NCI-H226 (cell line): ENCODE results near the gene ZNF444.

ENCODE experiments used
- DNase-seq: peaks from one replicate; pipeline ENCODE4 v3.0.0-alpha.2; 2015

ZNF444 gene

GRCh38 chr19:56107626-56108351, 33.3 kb upstream of the ZNF444 start:
- no peak for DNase-seq

GRCh38 chr19:56108447-56109195, 32.5 kb upstream of the ZNF444 start:
- no peak for DNase-seq

DNA sequence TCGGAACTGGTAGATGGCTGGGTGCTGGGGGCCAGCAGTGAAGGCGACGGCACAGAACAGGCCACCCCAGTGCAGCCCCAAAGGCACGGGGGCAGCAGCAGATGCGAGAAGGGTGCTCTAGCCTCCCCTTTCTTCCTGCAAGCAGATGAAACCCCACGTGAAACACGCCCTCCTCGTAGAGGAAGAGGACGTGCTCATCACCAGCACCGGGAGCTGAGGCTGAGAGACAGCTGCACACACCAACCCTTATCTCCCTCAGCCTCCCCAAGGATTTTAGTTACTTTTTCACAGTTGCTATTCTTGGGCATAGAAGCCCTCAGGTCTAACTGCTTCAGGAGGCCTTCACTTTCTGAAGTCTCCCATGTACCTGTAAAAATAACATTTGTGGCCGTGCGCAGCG, 31.9 kb upstream of the ZNF444 start:
- no peak for DNase-seq

- DNase-seq, result peak; percentile 91
Measured at GRCh38 chr19:56110515-56111448, 30.3 kb upstream of the ZNF444 start.

DNA sequence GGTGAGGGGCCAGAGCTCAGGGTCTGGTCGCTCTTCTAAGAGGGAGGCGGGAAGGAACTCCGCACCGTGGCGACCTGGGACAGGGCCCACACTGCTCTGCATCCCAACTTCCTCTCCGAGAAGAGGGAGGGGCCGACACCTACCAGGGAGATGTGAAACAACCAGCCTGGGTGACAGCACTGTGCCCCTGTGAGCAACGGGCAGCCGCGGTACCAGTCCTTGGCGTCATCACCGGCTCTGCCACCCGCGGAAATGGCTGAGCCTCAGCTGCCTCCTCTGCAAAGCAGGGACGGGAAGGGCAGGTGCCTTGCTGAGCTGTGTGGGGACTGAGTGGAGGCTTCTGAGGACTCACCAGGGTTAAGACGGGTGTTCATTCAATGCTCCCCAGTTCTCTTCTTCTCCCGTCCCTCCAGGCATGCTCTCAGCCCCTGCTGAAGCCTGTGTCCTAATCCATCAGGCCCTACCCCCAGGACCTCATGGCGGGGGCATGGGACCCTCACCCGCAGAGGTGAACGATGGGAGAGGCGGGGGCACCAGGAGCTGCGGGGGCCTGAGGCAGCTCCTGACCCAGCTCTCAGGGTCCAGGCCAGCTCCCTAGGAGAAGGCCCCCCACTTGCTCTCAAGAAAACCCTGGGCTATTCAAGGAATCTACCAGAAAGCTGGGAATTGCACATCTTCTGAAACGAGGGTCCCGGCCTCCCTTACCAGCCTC, 29.3 kb upstream of the ZNF444 start:
- DNase-seq, result no peak

GRCh38 chr19:56112313-56112709, 28.8 kb upstream of the ZNF444 start:
- DNase-seq, result no peak

- DNase-seq, result no peak
Measured at GRCh38 chr19:56113074-56113632, 27.9 kb upstream of the ZNF444 start.

DNA sequence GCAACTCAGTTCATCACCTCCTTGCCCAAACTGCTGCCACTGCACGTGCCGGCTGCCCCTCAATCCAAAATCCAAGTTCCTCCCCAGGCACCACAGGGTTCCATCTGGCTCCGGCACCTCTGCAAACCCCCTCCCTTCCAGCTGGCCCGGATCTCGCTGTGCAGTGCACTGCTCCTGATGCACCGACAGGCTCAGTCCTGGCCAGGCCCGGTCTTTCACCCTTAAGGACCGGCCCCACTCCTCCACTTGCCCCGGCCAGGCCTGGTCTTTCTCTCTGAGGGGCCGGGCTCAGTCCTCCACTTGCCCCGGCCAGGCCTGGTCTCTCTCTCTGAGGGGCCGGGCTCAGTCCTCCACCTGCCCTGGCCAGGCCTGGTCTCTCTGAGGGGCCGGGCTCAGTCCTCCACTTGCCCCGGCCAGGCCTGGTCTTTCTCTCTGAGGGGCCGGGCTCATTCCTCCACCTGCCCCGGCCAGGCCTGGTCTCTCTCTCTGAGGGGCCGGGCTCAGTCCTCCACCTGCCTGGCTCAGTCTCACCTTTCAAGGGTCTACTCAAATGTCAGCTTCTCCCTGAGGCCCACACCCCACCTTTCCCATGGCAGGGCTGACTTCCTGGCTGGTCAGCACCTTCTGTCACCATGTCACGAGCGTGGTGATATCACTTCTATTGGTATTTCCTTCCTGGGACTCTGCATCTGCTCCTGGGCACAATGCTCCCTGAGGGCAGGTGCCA, 26.9 kb upstream of the ZNF444 start:
- DNase-seq, result no peak

- no peak for DNase-seq
Measured at GRCh38 chr19:56114778-56115110, 26.3 kb upstream of the ZNF444 start.

GRCh38 chr19:56115490-56115889, 25.6 kb upstream of the ZNF444 start:
- DNase-seq, result no peak

- DNase-seq, result no peak
Measured at GRCh38 chr19:56116606-56117005, 24.5 kb upstream of the ZNF444 start.

DNA sequence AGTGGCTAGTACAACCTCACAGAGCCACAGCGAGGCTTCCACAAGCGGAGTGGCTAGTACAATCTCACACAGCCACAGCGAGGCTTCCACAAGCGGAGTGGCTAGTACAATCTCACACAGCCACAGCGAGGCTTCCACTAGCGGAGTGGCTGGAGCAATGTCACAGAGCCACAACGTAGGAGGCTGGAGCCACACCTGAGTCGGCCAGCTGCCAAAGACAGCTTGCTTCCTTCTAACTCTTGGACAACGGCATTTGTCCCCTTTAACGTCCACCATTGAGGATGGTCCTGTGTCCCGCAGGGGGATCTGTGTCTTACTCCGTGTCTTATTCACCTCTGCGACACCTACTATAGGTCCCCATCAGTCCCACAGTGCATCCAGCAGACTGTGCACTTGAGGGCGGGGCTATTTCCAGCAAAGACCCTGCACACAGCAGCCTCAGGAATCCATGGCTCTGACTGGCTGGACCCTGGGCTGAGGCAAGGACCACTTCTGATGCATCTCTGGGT, 23.7 kb upstream of the ZNF444 start:
- no peak for DNase-seq

GRCh38 chr19:56117889-56118288, 23.2 kb upstream of the ZNF444 start:
- no peak for DNase-seq

DNA sequence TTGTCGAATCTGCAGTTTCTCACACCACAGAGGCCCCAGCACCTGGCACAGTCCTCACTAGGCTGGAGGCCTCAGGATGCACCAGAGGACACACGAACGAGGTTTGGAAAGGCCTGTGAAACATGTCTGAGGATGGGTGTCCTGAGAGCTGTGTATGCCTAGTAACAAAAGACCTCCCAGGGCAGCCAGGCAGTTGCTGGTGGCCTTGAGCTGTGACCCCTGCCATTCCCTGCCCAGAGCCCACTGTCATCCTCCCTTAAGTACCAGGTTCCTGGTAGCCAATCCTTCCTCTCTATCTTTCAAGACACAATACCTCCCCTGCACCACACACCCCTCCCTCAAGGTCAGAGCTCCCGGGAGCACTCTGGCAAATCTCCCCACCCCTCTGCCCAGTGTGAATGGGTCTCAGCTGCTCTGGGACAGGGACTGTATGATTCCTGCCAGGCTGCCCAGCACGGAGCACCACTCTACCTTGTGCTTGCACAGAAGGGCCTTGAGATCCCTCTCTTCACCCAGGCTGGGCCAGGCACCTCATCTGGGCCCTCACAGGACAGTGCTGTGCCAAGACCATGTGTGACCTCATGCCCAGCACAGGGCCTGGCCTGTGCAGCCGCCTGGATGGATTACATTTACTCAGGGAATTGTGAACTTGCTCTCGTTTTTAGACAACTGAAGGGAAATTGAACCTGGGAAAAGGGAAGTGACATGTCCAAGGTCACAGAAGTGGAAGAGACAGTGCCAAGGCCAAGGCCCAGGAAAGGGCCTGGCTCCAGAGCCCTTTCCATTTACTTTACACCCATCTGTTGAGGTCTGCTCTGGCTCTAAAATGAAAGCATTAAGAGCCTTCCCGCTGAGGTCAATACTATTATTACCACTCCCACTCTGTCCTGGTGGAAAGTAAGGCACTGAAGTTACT, 22.2 kb upstream of the ZNF444 start:
- DNase-seq, result no peak

- DNase-seq, result peak; percentile 69
Measured at GRCh38 chr19:56119582-56119978, 21.5 kb upstream of the ZNF444 start.

- DNase-seq, result no peak
Measured at GRCh38 chr19:56120002-56120370, 21.1 kb upstream of the ZNF444 start.

DNA sequence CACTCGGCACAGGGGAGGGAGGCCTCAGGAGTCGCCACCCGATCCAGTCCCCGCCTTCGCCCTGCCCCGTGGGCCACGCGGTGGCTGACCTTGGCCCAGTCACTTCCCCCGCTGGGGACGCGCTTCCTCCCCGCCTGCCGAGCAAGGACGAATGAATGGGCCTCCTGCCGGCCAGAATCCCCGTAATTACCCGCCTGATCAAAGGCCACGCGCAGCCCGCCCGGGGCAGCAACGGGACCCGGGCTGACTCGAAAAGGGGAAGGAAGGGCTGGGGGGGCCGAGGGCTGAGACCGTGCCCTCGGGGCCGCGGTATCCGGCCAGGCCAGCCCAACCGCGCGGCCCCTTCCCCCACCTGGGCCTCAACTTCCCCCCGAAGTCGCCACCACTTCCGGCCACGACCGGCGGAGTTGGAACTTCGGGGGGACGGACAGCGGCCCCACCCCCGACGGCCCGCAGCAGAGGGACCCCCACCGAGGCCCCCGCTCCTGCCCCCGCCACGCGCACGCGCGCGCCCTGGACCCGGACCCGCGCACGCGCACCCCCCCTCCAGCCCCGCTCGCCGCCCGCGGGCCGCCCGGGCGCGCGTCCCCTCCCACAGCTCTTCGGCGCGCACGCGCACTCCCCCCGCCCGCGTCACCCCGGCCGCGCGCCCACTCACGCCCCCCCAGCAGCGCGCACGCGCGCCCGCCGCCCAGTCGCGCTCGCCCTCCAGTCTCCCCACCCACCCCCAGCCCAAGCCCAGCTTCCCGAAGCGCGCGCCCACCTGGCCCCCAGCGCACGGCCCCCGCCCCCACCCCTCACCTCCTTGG, 20.5 kb upstream of the ZNF444 start:
- DNase-seq, result peak; percentile 74

- DNase-seq, result peak; percentile 98
Measured at GRCh38 chr19:56121180-56122167, 19.6 kb upstream of the ZNF444 start, which contains the start of gene ZNF787. TSS of gene ZNF787 (minus strand) at chr19:56121295. CDS start at chr19:56103217, 18,078 bp downstream.
